Measurements from ENCODE around the gene KLC3.

DNA sequence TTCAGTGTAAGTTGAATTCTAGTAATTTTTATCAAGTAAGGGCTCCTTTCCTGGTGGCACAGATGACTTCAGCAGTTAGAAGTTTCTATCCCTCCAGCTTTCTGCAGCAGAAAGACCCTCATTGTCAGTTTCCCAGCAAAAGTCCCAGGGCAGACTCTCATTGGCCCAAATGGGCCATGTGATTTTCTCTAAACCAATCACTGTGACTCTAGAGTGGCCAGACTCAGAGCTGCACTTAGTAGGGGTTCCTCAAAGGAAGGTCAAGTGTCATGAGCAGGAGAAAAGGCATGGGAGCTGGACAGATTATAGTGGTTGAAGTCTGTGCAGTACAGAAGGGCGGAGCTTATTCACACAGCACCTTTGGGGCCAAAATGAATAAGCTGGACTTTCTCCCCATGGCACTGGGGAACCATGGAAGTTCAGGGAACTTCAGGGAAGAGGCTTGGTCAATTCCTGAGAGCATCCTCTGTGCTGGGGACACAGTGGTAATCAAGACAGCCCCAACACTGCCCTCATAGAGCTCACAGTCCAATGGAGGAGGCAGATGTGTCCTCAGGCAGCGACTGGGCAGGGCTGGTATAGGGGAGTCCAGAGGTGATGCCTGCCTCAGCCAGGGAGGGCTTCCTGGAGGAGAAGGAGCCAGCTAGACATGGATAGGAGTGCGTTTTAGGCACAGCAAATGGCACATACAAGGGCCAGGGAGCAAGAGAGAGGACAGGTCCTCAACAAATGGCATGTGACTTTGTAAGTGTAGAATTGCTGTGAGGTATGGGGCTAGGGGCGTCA, 36.2 kb upstream of the KLC3 start:
- no peak for TF ChIP-seq SUZ12 (IDR thresholded peaks at IDR 0.05; ENCODE audit: extremely low read depth, insufficient read depth, insufficient read length)
- no peak for TF ChIP-seq ZNF274 (IDR thresholded peaks at IDR 0.05; ENCODE audit: low read depth, low read length)
- TF ChIP-seq YY1 (IDR thresholded peaks at IDR 0.05; ENCODE audit: insufficient read depth, insufficient read length) = no peak
